Heart left ventricle (tissue), 13 donors: ENCODE data around the gene BAMBI.

Source experiments
- CTCF ChIP-seq, 12 donors: fragments of 200-600 bp; sonication (generic) in 4 of 12; IDR thresholded peaks; one replicate each; pipeline versions ENCODE4 v1.5.0 to v1.8.0; 2018 to 2022; ENCODE audit warnings: antibody characterized with exemption in 12 of 12, mild to moderate bottlenecking in 5 of 12
- POLR2A ChIP-seq, 2 donors: fragments of 450-650 bp; IDR thresholded peaks; one replicate each; pipeline ENCODE4 v1.6.1; 2017; ENCODE audit warnings: antibody characterized with exemption in 2 of 2, mild to moderate bottlenecking in 2 of 2, moderate library complexity in 2 of 2
- donor health status: ischemic (EF 13 %, LVEDD 7.1; RV severe dilation, severe dysfunction).
- donor health status: DM: no; HTN: yes; CAD: no.
- donor health status: DM: no; HTN: no; CAD: no.
- donor health status: ischemic (EF 25% LVEDD 6.9; RV normal size, moderate dysfunction).
- donor health status: ischemic (EF 25% LVEDD 5.7; RV mildly dilated, moderate dysfunction).
- donor health status: ischemic (EF 35%, LVEDD 5.7; RV mildly dilated, moderate dysfunction).
- donor health status: nonischemic (EF 11% LVEDD 7.7; RV severe dilation, severe dysfunction).
- donor health status: DM: yes; HTN: yes; CAD: no.
- donor health status: PGD.
- donor health status: ischemic (EF 29% LVEDD 5.4; RV normal size, mild dysfunction).
- donor health status: nonischemic (EF 23%, LVEDD 6.1; RV moderate dilation, normal function).

GRCh38 chr10:28684986-28685580, 7.8 kb downstream of the BAMBI start:
- TF ChIP-seq CTCF (IDR thresholded peaks at IDR 0.05) (no peak), POLR2A (IDR thresholded peaks at IDR 0.05) (no peak)
